Ascending aorta (tissue), 2 donors: ENCODE data around the gene HELT. TPM values are rescaled to one million over a fixed set of nuclear protein-coding genes. Genes with fewer than 3 reads are reported as not detected.

ENCODE experiments used
- DNase-seq, 2 donors: peaks; one replicate each; pipeline ENCODE4 v3.0.0-alpha.2; 2019; ENCODE audit warnings: low spot score in 2 of 2
- H3K27ac ChIP-seq, 2 donors: fragments of 200-600 bp; sonication (generic); one replicate each; pipeline ENCODE4 v1.5.1; 2016 to 2017; ENCODE audit warnings: mild to moderate bottlenecking in 1 of 2
- H3K27me3 ChIP-seq: fragments of 200-600 bp; sonication (generic); one replicate; pipeline ENCODE4 v1.5.1; 2017
- H3K36me3 ChIP-seq, 2 donors: fragments of 200-600 bp; sonication (generic); one replicate each; pipeline ENCODE4 v1.5.1; 2016
- H3K4me1 ChIP-seq, 2 donors: fragments of 200-600 bp; sonication (generic); one replicate each; pipeline ENCODE4 v1.5.1; 2016 to 2017; ENCODE audit warnings: mild to moderate bottlenecking in 1 of 2
- H3K4me3 ChIP-seq, 2 donors: fragments of 200-600 bp; sonication (generic); one replicate each; pipeline ENCODE4 v1.5.1; 2016 to 2017; ENCODE audit warnings: mild to moderate bottlenecking in 1 of 2
- H3K9me3 ChIP-seq, 2 donors: fragments of 200-600 bp; sonication (generic); one replicate each; pipeline ENCODE4 v1.5.1; 2016
- intact Hi-C: fragments of 100-400 bp; cut with DNase I; formaldehyde crosslinking; loops from one replicate; pipeline ENCODE4 v1.15.1; 2023
- total RNA-seq: library from RNA; depleted of rRNA; stranded (reverse); fragments of >200 nt; gene quantifications from one replicate; pipeline ENCODE4 v1.1.0, GENCODE V29; 2016
- TF ChIP-seq, protein P1 (sequence below), 3 experiments: fragments of 200-600 bp in 2 of 3; fragments of 450-650 bp in 1 of 3; sonication (generic) in 2 of 3; IDR thresholded peaks; one replicate each; pipeline ENCODE4 v1.5.1; 2016 to 2019; ENCODE audit warnings: antibody characterized with exemption in 3 of 3, mild to moderate bottlenecking in 1 of 3, moderate library complexity in 1 of 3

The HELT gene
- total RNA-seq, 1 donor from 2014 or later, result not detected

GRCh38 chr4:185028625-185029024 is 10.3 kb downstream of the HELT start:
- DNase-seq, result no peak

DNA sequence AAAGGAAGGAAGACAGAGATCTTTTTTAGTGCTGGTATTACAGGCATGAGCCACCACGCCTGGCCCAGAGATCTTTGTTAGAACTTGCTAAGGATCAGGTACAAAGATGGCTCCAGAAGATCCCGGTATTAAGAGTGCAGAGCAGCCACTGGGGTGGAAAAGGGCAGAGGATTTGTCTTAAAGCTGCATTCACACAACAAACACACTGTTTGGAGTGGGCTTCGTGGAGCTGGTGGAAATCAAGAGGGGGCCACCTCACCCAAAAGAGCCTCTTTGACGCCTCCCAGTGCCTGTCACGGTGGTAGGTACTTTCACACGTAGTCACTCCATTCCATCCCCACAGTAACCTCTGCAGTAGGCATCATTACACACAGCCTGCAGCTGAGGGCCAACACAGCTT is 13.3 kb downstream of the HELT start:
- no peak overlapping the region for H3K4me3 ChIP-seq
- intact Hi-C loops, result no loop called here
- H3K36me3 ChIP-seq, result no peaks in the 10 kb centered on the region
- TF ChIP-seq, protein P1, sequence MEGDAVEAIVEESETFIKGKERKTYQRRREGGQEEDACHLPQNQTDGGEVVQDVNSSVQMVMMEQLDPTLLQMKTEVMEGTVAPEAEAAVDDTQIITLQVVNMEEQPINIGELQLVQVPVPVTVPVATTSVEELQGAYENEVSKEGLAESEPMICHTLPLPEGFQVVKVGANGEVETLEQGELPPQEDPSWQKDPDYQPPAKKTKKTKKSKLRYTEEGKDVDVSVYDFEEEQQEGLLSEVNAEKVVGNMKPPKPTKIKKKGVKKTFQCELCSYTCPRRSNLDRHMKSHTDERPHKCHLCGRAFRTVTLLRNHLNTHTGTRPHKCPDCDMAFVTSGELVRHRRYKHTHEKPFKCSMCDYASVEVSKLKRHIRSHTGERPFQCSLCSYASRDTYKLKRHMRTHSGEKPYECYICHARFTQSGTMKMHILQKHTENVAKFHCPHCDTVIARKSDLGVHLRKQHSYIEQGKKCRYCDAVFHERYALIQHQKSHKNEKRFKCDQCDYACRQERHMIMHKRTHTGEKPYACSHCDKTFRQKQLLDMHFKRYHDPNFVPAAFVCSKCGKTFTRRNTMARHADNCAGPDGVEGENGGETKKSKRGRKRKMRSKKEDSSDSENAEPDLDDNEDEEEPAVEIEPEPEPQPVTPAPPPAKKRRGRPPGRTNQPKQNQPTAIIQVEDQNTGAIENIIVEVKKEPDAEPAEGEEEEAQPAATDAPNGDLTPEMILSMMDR (IDR thresholded peaks at IDR 0.05), result no peak
- H3K27me3 ChIP-seq, result no peaks in the 10 kb centered on the region
- H3K4me1 ChIP-seq, result no peaks in the 10 kb centered on the region
- H3K9me3 ChIP-seq, result no peaks in the 10 kb centered on the region
- no peak for DNase-seq
- H3K27ac ChIP-seq, result no peak overlapping the region

More at GRCh38 chr4:185028625-185029024, 10.3 kb downstream of the HELT start:
- Histone ChIP-seq H3K36me3 (no peaks in the 10 kb centered on the region), H3K4me3 (no peak overlapping the region), H3K4me1 (no peaks in the 10 kb centered on the region), H3K27ac (no peak overlapping the region), H3K27me3 (no peaks in the 10 kb centered on the region), H3K9me3 (no peaks in the 10 kb centered on the region)
- intact Hi-C loops, result loop anchor here (5.0 kb wide), 1 partner anchor 1014 kb away; no protein-coding TSS in a partner anchor
- TF ChIP-seq, protein P1 (IDR thresholded peaks at IDR 0.05), result no peak

DNA sequence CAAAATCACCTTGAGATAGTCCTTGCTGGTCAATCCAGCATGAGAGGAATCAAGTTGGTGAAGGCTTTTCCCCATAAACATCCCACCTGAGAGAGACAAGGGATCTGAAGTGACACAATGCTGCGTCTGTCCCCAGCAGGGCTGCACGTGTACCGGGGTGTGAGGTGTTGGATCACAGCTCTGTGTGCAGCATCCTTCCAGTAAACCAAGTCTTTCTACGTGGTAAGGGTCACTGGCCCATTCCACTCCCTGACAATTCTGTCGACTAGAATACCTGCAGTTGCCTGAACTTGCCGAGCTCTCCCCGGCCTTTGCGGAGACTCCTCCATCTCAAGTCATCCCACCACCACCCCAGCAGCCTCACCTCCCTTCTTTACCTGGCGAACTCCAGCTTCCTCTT is 14.8 kb downstream of the HELT start:
- Histone ChIP-seq H3K4me1 (no peaks in the 10 kb centered on the region), H3K36me3 (no peaks in the 10 kb centered on the region), H3K27me3 (no peaks in the 10 kb centered on the region), H3K9me3 (no peaks in the 10 kb centered on the region), H3K27ac (no peak overlapping the region), H3K4me3 (no peak overlapping the region)
- no peak for DNase-seq
- TF ChIP-seq, protein P1 (IDR thresholded peaks at IDR 0.05), result no peak
- intact Hi-C loops, result no loop called here

DNA sequence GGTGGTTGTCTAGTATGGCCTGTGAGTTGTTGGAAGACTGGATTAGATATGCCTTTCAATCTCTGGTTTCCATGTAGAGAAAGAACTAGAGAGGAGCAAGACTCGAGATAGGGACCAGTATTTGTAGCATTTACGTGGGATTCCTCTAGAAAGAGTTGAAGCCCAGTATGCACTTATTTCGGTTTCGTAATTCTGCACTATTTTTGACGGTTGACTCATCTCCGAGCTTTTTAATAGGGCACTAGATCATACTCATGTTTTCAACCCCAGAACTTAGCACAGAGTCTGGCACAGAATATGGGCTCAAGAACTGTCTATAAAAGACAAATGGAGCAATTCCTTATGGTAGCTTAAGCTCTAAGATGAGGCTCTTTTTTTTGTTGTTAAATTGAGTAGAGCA is 15.7 kb downstream of the HELT start:
- no peak for DNase-seq
- Histone ChIP-seq H3K9me3 (no peaks in the 10 kb centered on the region), H3K36me3 (no peaks in the 10 kb centered on the region), H3K4me1 (no peaks in the 10 kb centered on the region), H3K4me3 (no peak overlapping the region), H3K27me3 (no peaks in the 10 kb centered on the region), H3K27ac (no peak overlapping the region)
- intact Hi-C loops, result no loop called here
- TF ChIP-seq, protein P1 (IDR thresholded peaks at IDR 0.05), result no peak

DNA sequence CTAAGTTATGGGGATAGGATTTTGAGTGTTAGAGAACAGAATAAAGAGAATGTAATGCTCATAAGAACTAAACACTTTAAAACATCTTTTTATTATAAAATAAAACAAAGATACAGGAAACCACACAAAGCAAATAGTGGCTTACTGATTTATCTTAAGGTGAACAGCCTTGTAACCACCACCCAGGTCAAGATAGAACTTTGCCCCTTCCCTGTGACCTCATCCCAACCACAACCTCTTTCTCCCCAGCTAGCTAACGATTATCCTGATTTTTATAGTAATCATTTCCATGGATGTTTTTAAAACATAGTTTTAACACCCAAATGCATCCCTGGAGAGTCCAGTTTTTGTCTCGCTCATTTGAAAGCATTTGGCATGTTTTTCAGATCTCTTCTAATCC is 17.0 kb downstream of the HELT start:
- Histone ChIP-seq H3K9me3 (no peaks in the 10 kb centered on the region), H3K4me1 (peaks cover 0 to 3% of the 10 kb centered on the region in 2 donors), H3K27me3 (no peaks in the 10 kb centered on the region), H3K4me3 (no peak overlapping the region), H3K27ac (no peak overlapping the region), H3K36me3 (no peaks in the 10 kb centered on the region)
- TF ChIP-seq, protein P1 (IDR thresholded peaks at IDR 0.05), result no peak
- no peak for DNase-seq
- intact Hi-C loops, result no loop called here

DNA sequence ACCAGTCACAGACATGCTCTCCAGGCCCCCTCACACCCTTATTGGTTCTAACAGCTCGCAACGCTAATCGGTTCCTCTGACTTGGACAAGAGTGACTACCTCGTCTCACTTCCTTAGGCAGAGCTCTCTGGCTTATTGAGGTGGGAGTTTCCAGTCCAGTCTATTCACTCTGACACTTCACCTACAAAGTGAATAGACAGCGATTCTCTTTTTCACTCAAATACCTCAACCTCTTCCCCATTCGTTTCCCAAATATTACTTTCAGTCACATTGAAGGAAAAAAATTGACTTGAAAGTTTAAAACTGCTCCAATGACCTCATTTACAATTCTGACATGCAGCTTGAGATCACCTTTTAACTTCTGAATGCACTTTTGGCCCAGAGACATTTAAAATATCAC is 17.7 kb downstream of the HELT start:
- Histone ChIP-seq H3K4me1 (peaks cover 0 to 3% of the 10 kb centered on the region in 2 donors), H3K4me3 (no peak overlapping the region), H3K27ac (no peak overlapping the region), H3K27me3 (no peaks in the 10 kb centered on the region), H3K36me3 (no peaks in the 10 kb centered on the region), H3K9me3 (no peaks in the 10 kb centered on the region)
- TF ChIP-seq, protein P1 (IDR thresholded peaks at IDR 0.05), result no peak
- intact Hi-C loops, result no loop called here
- DNase-seq, result no peak
